Osteoblast (primary cell): ENCODE data around the gene DNAJC5G. TPM values are rescaled to one million over a fixed set of nuclear protein-coding genes. Genes with fewer than 3 reads are reported as not detected.

Experiments
- DNase-seq: peaks from one replicate; pipeline ENCODE4 v3.0.0; 2011; ENCODE audit warnings: low spot score, mixed read lengths; ENCODE audit not compliant: insufficient read length; ENCODE audit errors: missing footprints
- H2AFZ ChIP-seq: 2 replicates; pipeline ENCODE4 v1.6.0; 2011; ENCODE audit warnings: mild to moderate bottlenecking, low read length
- H3K27ac ChIP-seq: 2 replicates; pipeline ENCODE4 v1.5.1; 2011; ENCODE audit warnings: mild to moderate bottlenecking, low read depth, low read length, moderate library complexity
- H3K27me3 ChIP-seq: 2 replicates; pipeline ENCODE4 v1.6.0; 2012; ENCODE audit warnings: mild to moderate bottlenecking, control low read depth, inconsistent platforms, low read length, moderate library complexity; ENCODE audit not compliant: insufficient read depth
- H3K36me3 ChIP-seq: 2 replicates; pipeline ENCODE4 v1.5.1; 2011; ENCODE audit warnings: mild to moderate bottlenecking, low read length, control low read depth, moderate library complexity; ENCODE audit not compliant: insufficient read depth
- H3K4me1 ChIP-seq: 2 replicates; pipeline ENCODE4 v1.5.1; 2011; ENCODE audit warnings: mild to moderate bottlenecking, low read length, control low read depth, moderate library complexity; ENCODE audit not compliant: insufficient read depth
- H3K4me2 ChIP-seq: 2 replicates; pipeline ENCODE4 v1.6.0; 2011; ENCODE audit warnings: mild to moderate bottlenecking, low read length; ENCODE audit not compliant: insufficient read depth
- H3K4me3 ChIP-seq: fragments of 200-600 bp; sonication (generic); 3 replicates; pipeline ENCODE4 v1.5.1; 2012; ENCODE audit warnings: mild to moderate bottlenecking, low read length, inconsistent platforms; ENCODE audit not compliant: insufficient read depth
- H3K79me2 ChIP-seq: 2 replicates; pipeline ENCODE4 v1.6.0; 2012; ENCODE audit warnings: mild to moderate bottlenecking, low read length, control low read depth, inconsistent platforms; ENCODE audit not compliant: insufficient read depth
- H3K9me3 ChIP-seq: 2 replicates; pipeline ENCODE4 v1.5.1; 2011; ENCODE audit warnings: low read depth, low read length, control low read depth
- H4K20me1 ChIP-seq: 2 replicates; pipeline ENCODE4 v1.6.0; 2012; ENCODE audit warnings: mild to moderate bottlenecking, low read length, control low read depth; ENCODE audit not compliant: insufficient read depth
- CTCF ChIP-seq: IDR thresholded peaks from 2 replicates; pipeline ENCODE4 v1.5.1; 2011; ENCODE audit warnings: mild to moderate bottlenecking, low read depth, low read length, moderate library complexity; ENCODE audit errors: extremely low read depth
- total RNA-seq: library from RNA; depleted of rRNA; stranded (reverse); fragments of >200 nt; gene quantifications from 2 replicates; pipeline ENCODE4 v1.2.3, GENCODE V29; 2012

The DNAJC5G gene
- total RNA-seq, 1 donor = not detected

GRCh38 chr2:27306573-27307286 lies 31.5 kb downstream of the DNAJC5G start:
- Histone ChIP-seq H3K79me2 (no peaks in the 10 kb centered on the region), H3K4me1 (no peaks in the 10 kb centered on the region), H3K9me3 (no peaks in the 10 kb centered on the region), H3K27me3 (peaks cover 44% of the 10 kb centered on the region), H4K20me1 (peaks cover 18% of the 10 kb centered on the region), H3K36me3 (peaks cover 12% of the 10 kb centered on the region), H2AFZ (no peak overlapping the region), H3K4me3 (no peak overlapping the region), H3K27ac (no peak overlapping the region), H3K4me2 (no peak overlapping the region)
- TF ChIP-seq CTCF = no peak
- DNase-seq = peak; percentile 90

GRCh38 chr2:27307287-27307544 lies 32.0 kb downstream of the DNAJC5G start:
- Histone ChIP-seq H3K36me3 (peaks cover 15% of the 10 kb centered on the region), H3K79me2 (no peaks in the 10 kb centered on the region), H3K27ac (no peak overlapping the region), H3K4me3 (no peak overlapping the region), H3K4me2 (no peak overlapping the region), H3K9me3 (no peaks in the 10 kb centered on the region), H3K4me1 (no peaks in the 10 kb centered on the region), H3K27me3 (peaks cover 44% of the 10 kb centered on the region), H2AFZ (no peak overlapping the region), H4K20me1 (peaks cover 22% of the 10 kb centered on the region)
- TF ChIP-seq CTCF = no peak
- no peak for DNase-seq

GRCh38 chr2:27307545-27308358 lies 32.5 kb downstream of the DNAJC5G start:
- peaks cover 17% of the 10 kb centered on the region for H3K36me3 ChIP-seq

More at GRCh38 chr2:27307545-27308358, 32.5 kb downstream of the DNAJC5G start:
- H3K4me2 ChIP-seq = no peak overlapping the region
- no peaks in the 10 kb centered on the region for H3K4me1 ChIP-seq
- H3K79me2 ChIP-seq = no peaks in the 10 kb centered on the region
- H3K4me3 ChIP-seq = no peak overlapping the region
- TF ChIP-seq CTCF = no peak
- H3K9me3 ChIP-seq = no peaks in the 10 kb centered on the region
- H3K27me3 ChIP-seq = peaks cover 44% of the 10 kb centered on the region
- peak; percentile 69 for DNase-seq
- H2AFZ ChIP-seq = no peak overlapping the region
- H3K27ac ChIP-seq = no peak overlapping the region
- H4K20me1 ChIP-seq = peaks cover 27% of the 10 kb centered on the region
